ENCODE data around the gene INAFM1.
"Not testable (repeated sequence)": the region's sequence is repeated elsewhere in the genome, so short reads cannot be mapped to it uniquely, and the experiment has no call there.

Gene INAFM1

DNA sequence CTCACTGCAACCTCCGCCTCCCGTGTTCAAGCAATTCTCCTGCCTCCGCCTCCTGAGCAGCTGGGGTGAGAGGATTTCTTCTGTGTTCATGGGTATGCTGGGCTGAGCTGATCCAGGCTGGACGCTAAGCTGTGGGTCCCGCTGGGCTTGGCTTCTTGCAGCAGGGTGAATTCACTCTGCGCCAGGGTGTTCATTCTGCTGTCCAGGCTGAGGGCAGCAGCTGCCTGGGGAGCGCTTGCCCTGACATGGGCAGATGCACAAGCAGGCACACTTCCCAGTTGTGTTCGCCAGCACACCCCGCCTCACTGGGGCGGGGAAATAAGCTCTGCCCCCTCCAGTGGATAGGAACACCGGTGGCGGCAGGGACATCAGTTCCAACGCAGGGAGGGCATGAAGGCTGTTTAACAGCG lies 7.3 kb upstream of the INAFM1 start:
- in situ Hi-C loops (cut with MboI; ENCODE audit: low sequenced_read_pairs) = no loop called here

GRCh38 chr19:47268028-47268427 lies 6.7 kb upstream of the INAFM1 start:
- in situ Hi-C loops (cut with MboI; ENCODE audit: low sequenced_read_pairs) = no loop called here

GRCh38 chr19:47269596-47269995 lies 5.1 kb upstream of the INAFM1 start:
- in situ Hi-C loops (cut with MboI; ENCODE audit: low sequenced_read_pairs) = no loop called here

- in situ Hi-C loops (cut with MboI; ENCODE audit: low sequenced_read_pairs) = no loop called here
Measured at GRCh38 chr19:47270408-47270807, 4.3 kb upstream of the INAFM1 start.

- in situ Hi-C loops (cut with MboI; ENCODE audit: low sequenced_read_pairs) = no loop called here
Measured at GRCh38 chr19:47271949-47272348, 2.7 kb upstream of the INAFM1 start.

- in situ Hi-C loops (cut with MboI; ENCODE audit: low sequenced_read_pairs) = no loop called here
Measured at GRCh38 chr19:47272448-47273312, 2.0 kb upstream of the INAFM1 start.

GRCh38 chr19:47273313-47274070 lies 1.2 kb upstream of the INAFM1 start:
- in situ Hi-C loops (cut with MboI; ENCODE audit: low sequenced_read_pairs) = no loop called here

DNA sequence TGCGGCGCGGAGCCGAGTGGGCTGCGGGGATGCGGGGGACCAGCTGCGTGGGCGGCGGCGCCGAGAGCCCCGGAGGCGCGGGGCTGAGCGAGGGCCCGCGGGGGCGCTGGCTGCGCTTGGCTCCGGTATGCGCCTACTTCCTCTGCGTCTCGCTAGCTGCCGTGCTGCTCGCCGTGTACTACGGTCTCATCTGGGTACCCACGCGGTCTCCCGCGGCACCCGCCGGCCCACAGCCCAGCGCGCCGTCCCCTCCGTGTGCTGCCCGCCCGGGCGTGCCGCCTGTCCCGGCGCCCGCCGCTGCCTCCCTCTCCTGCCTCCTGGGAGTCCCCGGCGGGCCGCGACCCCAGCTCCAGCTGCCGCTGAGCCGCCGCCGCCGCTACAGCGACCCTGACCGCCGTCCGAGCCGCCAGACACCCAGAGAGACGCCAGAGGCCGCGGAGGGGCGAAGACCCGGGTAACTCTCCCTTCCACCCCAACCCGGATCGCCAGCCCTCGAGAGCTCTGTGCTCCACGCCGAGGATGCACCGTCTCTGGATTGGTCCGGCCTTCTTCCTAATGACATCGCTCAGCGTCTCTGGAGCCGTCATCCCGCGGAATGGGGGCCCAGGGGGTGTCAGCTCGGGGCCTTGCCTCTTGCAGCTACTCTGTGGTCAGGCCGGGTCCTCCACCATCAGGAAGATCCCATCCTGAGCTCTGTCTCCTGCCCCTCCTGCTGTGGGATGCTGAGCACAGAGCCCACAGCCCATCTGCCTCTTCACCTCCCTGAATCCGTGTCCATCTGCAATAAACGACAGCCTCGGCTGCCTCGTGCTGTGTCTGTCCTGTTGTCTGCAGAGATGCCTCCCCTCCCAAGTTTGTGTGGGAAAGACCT lies 441 bp downstream of the INAFM1 start:
- in situ Hi-C loops (cut with MboI; ENCODE audit: low sequenced_read_pairs) = loop anchor here (25.0 kb wide), 1 partner anchor 437 kb away; the partner anchor contains the start of gene EHD2

DNA sequence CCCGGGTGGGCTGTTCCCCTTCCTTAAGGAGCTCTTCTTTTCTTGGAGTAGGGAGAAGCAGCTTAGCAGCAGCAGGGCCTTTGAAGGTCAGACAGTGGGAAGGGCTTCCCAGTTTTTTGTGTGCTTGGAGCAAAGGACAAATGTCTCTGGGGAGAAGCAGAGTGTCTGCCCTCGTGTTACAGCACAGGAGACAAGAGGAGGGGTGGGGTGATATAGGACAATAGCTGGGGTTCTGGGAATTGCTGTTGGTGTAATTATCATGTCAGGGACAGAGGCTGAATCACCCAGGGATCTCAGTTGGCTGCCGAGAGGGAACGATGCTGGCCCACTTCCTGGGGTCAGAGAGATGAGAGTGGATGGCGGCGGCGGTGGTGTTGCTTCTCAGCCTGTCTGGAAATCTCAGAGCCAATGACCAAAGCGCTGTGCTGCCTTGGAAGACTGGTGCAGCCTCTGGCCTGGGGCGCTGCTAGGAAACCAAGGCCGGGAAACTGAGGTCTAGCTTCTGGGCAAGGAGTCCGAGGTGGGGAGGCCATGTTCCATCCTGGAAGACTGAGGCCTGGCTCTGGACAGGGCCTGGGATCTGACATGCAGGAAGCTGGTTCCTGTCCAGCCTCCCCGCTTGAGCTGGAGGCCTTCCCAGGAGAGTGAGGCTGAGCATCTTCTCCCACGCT lies 1.2 kb downstream of the INAFM1 start:
- in situ Hi-C loops (cut with MboI; ENCODE audit: low sequenced_read_pairs) = loop anchor here (25.0 kb wide), 1 partner anchor 436 kb away; the partner anchor contains the start of gene EHD2

GRCh38 chr19:47276513-47276912 lies 1.8 kb downstream of the INAFM1 start:
- in situ Hi-C loops (cut with MboI; ENCODE audit: low sequenced_read_pairs) = loop anchor here (25.0 kb wide), 1 partner anchor 436 kb away; the partner anchor contains the start of gene EHD2

DNA sequence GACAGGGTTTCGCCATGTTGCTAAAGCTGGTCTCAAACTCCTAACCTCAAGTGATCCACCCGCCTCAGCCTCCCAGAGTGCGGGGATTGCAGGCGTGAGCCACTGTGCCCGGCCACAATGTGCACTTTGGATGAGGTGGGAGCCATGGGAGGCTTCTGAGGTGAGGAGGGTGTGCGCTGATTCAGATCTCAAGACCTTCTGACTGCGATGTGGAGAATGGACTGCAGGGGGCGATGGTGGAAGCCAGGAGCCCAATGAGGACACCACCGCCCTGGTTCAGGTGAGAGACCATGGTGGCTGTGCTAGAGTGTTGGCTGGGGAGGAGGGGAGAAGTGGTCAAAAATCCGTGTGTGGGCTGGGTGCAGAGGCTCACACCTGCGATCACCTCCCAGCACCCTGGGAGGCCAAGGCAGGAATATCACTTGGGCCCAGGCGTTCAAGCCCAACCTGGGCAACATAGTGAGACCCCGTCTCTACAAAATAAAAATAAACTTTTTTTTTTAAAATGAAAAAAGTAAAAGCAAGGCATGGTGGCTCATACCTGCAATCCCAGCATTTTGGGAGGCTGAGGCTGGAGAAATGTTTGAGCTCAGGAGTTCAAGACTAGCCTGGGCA lies 5.6 kb downstream of the INAFM1 start:
- in situ Hi-C loops (cut with MboI; ENCODE audit: low sequenced_read_pairs) = loop anchor here (25.0 kb wide), 1 partner anchor 432 kb away; the partner anchor contains the start of gene EHD2

DNA sequence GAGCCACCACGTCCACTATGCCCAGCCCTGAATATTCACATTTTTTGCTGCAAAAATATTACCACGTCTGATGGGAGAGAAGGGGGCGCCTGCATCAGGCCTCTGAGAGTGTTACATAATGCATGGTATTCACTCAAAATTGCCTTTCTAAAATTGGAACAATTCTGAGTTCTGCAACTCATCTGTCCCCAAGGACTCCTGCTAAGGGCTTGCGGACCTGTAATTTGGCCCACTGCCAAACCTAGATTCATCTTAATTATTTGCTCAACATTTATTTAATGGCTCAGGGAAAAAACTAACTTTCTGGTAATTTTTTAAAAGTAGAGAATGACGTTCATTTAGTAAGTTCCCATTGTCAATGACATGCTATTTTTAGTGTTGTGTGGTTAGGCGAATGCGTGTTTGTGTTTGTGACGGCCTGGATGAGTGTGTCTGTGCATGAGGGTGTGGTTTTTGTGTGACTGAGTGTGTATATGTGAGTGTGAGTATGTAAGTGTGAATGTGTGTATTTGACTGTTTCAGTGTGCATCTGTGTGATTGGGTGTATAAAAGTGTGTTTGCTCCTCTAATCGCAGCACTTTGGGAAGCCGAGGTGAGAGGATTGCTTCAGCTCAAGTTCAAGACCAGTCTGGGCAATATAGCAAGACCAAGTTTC lies 8.8 kb downstream of the INAFM1 start:
- in situ Hi-C loops (cut with MboI; ENCODE audit: low sequenced_read_pairs) = loop anchor here (25.0 kb wide), 1 partner anchor 429 kb away; the partner anchor contains the start of gene EHD2

GRCh38 chr19:47284324-47284899 lies 9.7 kb downstream of the INAFM1 start:
- in situ Hi-C loops (cut with MboI; ENCODE audit: low sequenced_read_pairs) = loop anchor here (25.0 kb wide), 1 partner anchor 428 kb away; the partner anchor contains the start of gene EHD2

- in situ Hi-C loops (cut with MboI; ENCODE audit: low sequenced_read_pairs) = loop anchor here (10.0 to 25.0 kb wide), 2 partner anchors 109 to 416 kb away; partner anchors contain the start of gene EHD2
Measured at GRCh38 chr19:47296036-47296435, 21.4 kb downstream of the INAFM1 start.

DNA sequence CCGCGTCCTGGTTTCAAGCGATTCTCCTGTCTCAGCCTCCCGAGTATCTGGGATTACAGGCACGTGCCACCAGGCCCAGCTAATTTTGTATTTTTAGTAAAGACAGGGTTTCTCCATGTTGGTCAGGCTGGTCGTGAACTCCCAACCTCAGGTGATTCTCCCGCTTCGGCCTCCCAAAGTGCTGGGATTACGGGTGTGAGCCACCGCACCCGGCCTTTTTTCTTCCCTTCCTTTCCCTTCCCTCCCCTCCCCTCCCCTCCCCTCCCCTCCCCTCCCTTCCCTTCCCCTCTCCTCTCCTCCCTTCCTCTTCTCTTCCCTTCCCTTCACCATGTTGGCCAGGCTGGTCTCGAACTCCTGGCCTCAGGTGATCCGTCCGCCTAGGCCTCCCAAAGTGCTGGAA lies 26.2 kb downstream of the INAFM1 start:
- in situ Hi-C loops (cut with MboI; ENCODE audit: low sequenced_read_pairs) = not testable (repeated sequence)

DNA sequence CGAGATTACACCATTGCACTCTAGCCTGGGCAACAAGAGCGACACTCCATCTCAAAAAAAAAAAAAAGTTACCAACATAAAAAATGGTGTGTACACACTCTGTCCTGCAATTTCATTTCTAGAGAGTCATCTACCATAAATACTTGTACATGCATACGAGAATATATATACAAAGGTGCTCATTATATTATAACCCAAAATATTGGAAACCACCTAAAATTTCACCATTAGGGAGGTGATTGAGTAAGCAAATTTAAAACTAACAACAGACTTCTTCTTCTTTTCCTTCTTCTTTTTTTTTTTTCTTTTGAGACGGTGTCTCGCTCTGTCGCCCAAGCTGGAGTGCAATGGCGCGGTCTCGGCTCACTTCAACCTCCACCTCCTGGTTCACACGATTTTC lies 27.6 kb downstream of the INAFM1 start:
- in situ Hi-C loops (cut with MboI; ENCODE audit: low sequenced_read_pairs) = no loop called here

DNA sequence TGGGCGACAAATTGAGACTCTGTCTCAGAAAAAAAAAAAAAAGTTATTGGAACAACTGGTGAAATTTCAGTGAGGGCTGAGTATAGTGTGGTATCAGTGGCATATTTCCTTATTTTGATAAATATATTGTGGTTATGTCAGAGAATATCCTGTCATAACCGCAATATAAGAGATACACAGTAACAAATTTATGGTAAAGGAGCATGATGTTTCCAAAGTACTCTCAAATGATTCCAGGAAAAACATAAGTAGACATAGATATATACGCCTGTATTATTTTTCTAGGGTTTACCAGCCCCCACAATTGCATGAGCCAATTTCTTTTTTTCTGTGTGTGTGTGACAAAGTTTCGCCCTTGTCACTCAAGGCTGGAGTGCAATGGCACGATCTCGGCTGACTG lies 29.3 kb downstream of the INAFM1 start:
- in situ Hi-C loops (cut with MboI; ENCODE audit: low sequenced_read_pairs) = no loop called here

DNA sequence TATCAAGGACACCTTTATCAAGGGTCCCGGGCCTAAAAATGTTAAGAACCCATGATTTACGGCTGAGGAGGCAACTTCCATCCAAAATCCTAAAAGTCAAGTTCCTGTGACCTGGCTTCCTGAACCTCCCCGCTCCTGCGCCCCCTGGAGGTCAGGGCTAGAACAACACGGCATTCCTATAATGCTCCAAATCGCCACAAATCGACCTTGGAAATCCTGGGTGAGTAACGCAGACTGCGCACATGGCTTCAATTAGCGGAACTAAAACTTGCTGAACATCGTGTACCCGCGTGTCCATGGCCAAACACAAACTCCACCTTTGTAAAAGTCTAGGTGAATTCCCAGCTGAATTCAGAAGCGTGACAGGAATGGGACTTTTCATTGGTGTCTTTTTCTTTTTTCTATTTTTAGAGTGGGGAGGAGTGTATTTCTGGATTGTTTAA lies 30.6 kb downstream of the INAFM1 start:
- in situ Hi-C loops (cut with MboI; ENCODE audit: low sequenced_read_pairs) = no loop called here

DNA sequence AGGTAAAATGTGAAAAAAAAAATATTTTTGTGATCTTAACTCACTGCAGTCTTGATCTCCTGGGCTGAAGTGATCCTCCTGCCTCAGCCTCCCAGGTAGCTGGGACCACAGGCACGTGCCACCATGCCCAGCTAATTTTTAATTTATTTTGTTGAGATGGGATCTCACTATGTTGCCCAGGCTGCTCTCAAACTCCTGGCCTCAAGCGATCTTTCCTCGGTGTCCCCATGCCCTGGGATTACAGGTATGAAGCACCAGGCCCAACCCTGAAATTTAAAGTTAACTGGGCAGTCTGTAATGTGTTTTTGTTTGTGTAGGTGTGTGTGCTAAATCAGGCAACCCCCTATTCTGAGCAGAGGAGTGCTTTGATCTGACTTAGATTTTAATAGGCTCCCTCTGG lies 31.6 kb downstream of the INAFM1 start:
- in situ Hi-C loops (cut with MboI; ENCODE audit: low sequenced_read_pairs) = no loop called here
